IgD-negative memory B cell (primary cell): ENCODE results near the gene ARHGAP8. TPM values are rescaled to one million over a fixed set of nuclear protein-coding genes. Genes with fewer than 3 reads are reported as not detected.
A peak's percentile ranks its signal among the peaks of the same experiment; 100 is the strongest.
"Not testable (repeated sequence)": the region's sequence is repeated elsewhere in the genome, so short reads cannot be mapped to it uniquely, and the experiment has no call there.

ENCODE experiments used
- H3K27ac Mint-ChIP-seq, 3 donors: one replicate each; pipeline ENCODE4 v1.8.0; 2020 to 2022; ENCODE audit warnings: mild to moderate bottlenecking in 3 of 3, mixed read lengths in 3 of 3, moderate library complexity in 1 of 3
- H3K27me3 Mint-ChIP-seq: one replicate; pipeline ENCODE4 v1.8.0; 2021; ENCODE audit warnings: mixed read lengths
- H3K36me3 Mint-ChIP-seq: one replicate; pipeline ENCODE4 v1.8.0; 2020; ENCODE audit warnings: mild to moderate bottlenecking, mixed read lengths
- H3K4me1 Mint-ChIP-seq, 3 donors: one replicate each; pipeline ENCODE4 v1.8.0; 2020 to 2022; ENCODE audit warnings: mixed read lengths in 3 of 3, mild to moderate bottlenecking in 1 of 3
- H3K4me3 Mint-ChIP-seq, 4 donors: one replicate each; pipeline ENCODE4 v1.8.0; 2020 to 2022; ENCODE audit warnings: mild to moderate bottlenecking in 4 of 4, mixed read lengths in 4 of 4, moderate library complexity in 3 of 4
- H3K9me3 Mint-ChIP-seq, 3 donors: one replicate each; pipeline ENCODE4 v1.8.0; 2020 to 2021; ENCODE audit warnings: mixed read lengths in 3 of 3, mild to moderate bottlenecking in 1 of 3
- polyA plus RNA-seq: library from polyadenylated mRNA; unstranded; fragments of 300-500 nt; fragmentation: Illumina TruSeq; gene quantifications from one replicate; pipeline ENCODE4 v1.2.3, GENCODE V29; 2021

Gene ARHGAP8
- polyA plus RNA-seq, 1 donor from 2014 or later = not detected

GRCh38 chr22:44731357-44731970 is 20.9 kb upstream of the ARHGAP8 start:
- Mint-ChIP-seq H3K27ac (peak overlapping the region in 1 of 3 donors; percentile 9), H3K4me1 (peaks cover 0 to 5% (median 0%) of the 10 kb centered on the region in 3 donors), H3K36me3 (no peaks in the 10 kb centered on the region), H3K27me3 (no peaks in the 10 kb centered on the region), H3K9me3 (no peaks in the 10 kb centered on the region), H3K4me3 (no peak overlapping the region)

GRCh38 chr22:44732017-44732561 is 20.3 kb upstream of the ARHGAP8 start:
- Mint-ChIP-seq H3K27me3 (no peaks in the 10 kb centered on the region), H3K9me3 (no peaks in the 10 kb centered on the region), H3K36me3 (no peaks in the 10 kb centered on the region), H3K4me3 (no peak overlapping the region), H3K4me1 (peaks cover 0 to 5% (median 0%) of the 10 kb centered on the region in 3 donors), H3K27ac (no peak overlapping the region)

GRCh38 chr22:44732661-44733060 is 19.7 kb upstream of the ARHGAP8 start:
- Mint-ChIP-seq H3K36me3 (no peaks in the 10 kb centered on the region), H3K9me3 (no peaks in the 10 kb centered on the region), H3K4me3 (no peak overlapping the region), H3K4me1 (peaks cover 0 to 5% (median 0%) of the 10 kb centered on the region in 3 donors), H3K27me3 (no peaks in the 10 kb centered on the region), H3K27ac (no peak overlapping the region)

- no peak overlapping the region for H3K4me3 Mint-ChIP-seq
- peaks cover 0 to 5% (median 0%) of the 10 kb centered on the region in 3 donors for H3K4me1 Mint-ChIP-seq
- no peaks in the 10 kb centered on the region for H3K27me3 Mint-ChIP-seq
- peaks cover 0 to under 1% (median 0%) of the 10 kb centered on the region in 3 donors for H3K9me3 Mint-ChIP-seq
- no peaks in the 10 kb centered on the region for H3K36me3 Mint-ChIP-seq
- H3K27ac Mint-ChIP-seq = no peak overlapping the region
Observed at GRCh38 chr22:44733426-44734106, 18.8 kb upstream of the ARHGAP8 start.

GRCh38 chr22:44734278-44734677 is 18.1 kb upstream of the ARHGAP8 start:
- Mint-ChIP-seq H3K4me1 (peaks cover 0 to 5% (median 0%) of the 10 kb centered on the region in 3 donors), H3K9me3 (peaks cover 0 to 3% (median 0%) of the 10 kb centered on the region in 3 donors), H3K4me3 (no peak overlapping the region), H3K36me3 (no peaks in the 10 kb centered on the region), H3K27ac (no peak overlapping the region), H3K27me3 (no peaks in the 10 kb centered on the region)

- H3K4me1 Mint-ChIP-seq = peaks cover 0 to 5% (median 0%) of the 10 kb centered on the region in 3 donors
- H3K27ac Mint-ChIP-seq = no peak overlapping the region
- H3K36me3 Mint-ChIP-seq = no peaks in the 10 kb centered on the region
- H3K27me3 Mint-ChIP-seq = no peaks in the 10 kb centered on the region
- peak overlapping the region in 1 of 4 donors; percentile 60 for H3K4me3 Mint-ChIP-seq
- H3K9me3 Mint-ChIP-seq = peaks cover 0 to 3% (median 0%) of the 10 kb centered on the region in 3 donors
Observed at GRCh38 chr22:44734801-44735517, 17.4 kb upstream of the ARHGAP8 start.

DNA sequence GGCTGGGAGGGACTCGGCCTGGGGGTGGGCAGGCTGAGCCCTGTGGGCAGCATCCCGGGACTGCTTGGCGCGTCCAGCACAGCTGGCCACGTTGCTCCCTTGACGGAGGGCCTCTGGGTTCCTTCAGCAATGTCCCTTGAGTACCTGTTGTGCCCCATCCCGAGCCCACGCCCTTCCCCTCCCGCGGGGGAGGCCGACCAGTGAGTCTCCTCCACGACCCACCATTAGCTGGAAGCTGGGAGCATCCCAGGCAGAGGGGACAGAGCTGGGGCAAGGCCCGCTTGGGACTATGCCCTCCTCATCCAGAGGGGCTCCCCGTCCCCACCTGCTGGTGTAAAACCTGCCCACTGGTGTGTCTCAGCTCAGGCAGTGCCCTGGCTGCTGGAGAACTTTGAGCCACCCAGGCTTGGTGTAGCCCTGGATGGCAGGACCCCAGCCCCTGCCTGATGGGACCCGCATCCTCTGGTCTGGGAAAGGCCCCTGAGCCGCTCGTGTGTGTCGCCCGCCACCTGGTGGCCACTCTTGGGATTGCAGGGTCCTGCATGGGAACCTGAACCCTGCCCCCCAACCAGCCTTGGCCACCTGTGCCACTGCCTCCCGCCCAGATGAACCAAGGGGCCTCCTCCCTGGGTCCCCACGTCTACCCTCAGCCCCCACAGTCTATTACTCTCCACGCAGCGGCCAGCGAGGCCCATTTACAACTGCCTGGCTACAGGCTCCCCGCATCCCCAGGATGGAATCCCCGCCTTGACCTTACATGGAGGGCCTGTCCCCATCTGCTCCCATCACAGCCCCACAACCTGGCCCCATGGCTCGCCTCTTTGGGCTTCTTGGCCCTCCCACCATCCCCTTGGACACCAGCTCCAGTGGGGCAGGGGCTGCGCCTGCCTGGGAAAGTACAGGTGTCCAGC is 16.6 kb upstream of the ARHGAP8 start:
- Mint-ChIP-seq H3K9me3 (peaks cover 0 to 3% (median 0%) of the 10 kb centered on the region in 3 donors), H3K36me3 (no peaks in the 10 kb centered on the region), H3K27ac (peak overlapping the region in 1 of 3 donors; percentile 64), H3K4me1 (peaks cover 0 to 4% (median 0%) of the 10 kb centered on the region in 3 donors), H3K4me3 (no peak overlapping the region), H3K27me3 (no peaks in the 10 kb centered on the region)

- Mint-ChIP-seq H3K27ac (no peak overlapping the region), H3K4me3 (no peak overlapping the region), H3K36me3 (no peaks in the 10 kb centered on the region), H3K27me3 (no peaks in the 10 kb centered on the region), H3K9me3 (peaks cover 0 to 3% (median 0%) of the 10 kb centered on the region in 3 donors), H3K4me1 (peaks cover 0 to 3% (median 0%) of the 10 kb centered on the region in 3 donors)
Observed at GRCh38 chr22:44736581-44737405, 15.6 kb upstream of the ARHGAP8 start.

DNA sequence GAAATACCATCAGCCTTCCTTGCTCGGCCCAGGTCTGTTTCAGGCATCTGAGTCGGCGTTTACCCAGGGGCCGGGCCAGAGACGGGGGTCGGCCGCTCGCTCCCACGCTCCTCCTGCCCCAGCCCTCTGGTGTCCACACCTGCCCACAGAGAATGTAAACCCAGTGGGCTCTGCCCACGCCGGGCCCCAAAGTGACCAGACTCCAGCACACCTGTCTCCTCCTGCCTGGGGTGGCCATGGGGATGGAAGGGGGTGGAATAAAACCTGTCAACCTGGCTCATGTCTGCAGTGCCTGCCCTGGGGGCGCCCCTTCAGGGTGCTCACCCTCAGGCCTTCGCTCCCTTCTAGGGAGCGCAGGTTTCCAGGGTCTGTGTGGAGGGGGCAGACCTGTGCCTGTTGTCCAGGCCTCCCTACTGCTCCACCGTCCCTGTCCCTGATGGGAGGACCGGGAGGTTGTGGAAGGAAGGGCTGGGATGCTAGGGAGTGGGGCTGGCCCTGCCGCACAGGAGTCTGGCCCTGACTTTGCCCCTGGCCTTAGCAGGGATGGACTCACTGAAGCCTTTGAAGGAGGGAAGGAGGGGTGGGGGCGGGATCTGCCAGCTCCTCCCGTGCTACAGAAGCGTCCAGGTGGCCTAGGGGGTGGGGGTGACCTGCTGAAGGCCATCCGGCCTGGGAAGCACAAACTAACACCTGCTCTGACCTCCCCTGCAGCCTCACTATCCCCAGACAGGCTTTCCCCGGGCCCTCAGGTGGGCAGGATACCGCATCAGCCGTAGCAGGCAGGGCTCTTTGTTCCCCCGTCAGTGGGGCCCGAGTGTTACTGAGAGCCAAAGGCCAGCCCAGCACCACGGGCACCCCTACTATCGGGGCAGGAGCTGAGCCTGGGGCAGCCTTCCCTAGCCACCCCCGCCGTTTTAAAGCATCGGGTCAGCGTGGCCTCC is 14.7 kb upstream of the ARHGAP8 start:
- Mint-ChIP-seq H3K36me3 (no peaks in the 10 kb centered on the region), H3K27me3 (peaks cover 3% of the 10 kb centered on the region), H3K4me1 (peaks cover 0 to 3% (median 0%) of the 10 kb centered on the region in 3 donors), H3K27ac (no peak overlapping the region), H3K9me3 (peaks cover 0 to 5% (median 0%) of the 10 kb centered on the region in 3 donors), H3K4me3 (no peak overlapping the region)

DNA sequence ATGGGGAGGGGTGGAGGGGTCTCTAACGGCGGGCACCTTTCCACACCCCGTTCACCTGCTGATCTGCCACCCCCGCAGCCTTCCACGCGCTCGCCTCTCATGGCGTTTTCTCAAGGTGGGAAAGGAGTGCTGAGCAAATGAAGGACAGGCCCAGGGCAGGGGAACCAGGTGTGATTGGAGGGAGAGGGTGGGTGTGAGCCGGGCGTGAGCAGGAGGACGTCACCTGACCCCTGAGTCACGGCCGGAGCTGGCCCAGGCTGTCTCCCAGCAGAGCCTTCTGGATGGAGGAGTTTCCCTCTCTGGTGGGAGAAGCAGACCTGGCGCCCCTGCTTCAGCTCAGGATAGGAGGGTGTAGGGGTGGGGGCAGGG is 14.0 kb upstream of the ARHGAP8 start:
- Mint-ChIP-seq H3K4me1 (peaks cover 0 to 3% (median 0%) of the 10 kb centered on the region in 3 donors), H3K36me3 (no peaks in the 10 kb centered on the region), H3K4me3 (no peak overlapping the region)

GRCh38 chr22:44739024-44739423 is 13.4 kb upstream of the ARHGAP8 start:
- Mint-ChIP-seq H3K27me3 (peaks cover 3% of the 10 kb centered on the region), H3K27ac (no peak overlapping the region), H3K4me3 (no peak overlapping the region), H3K4me1 (peaks cover 0 to 3% (median 0%) of the 10 kb centered on the region in 3 donors), H3K36me3 (no peaks in the 10 kb centered on the region), H3K9me3 (peaks cover 0 to 5% (median 0%) of the 10 kb centered on the region in 3 donors)

More for the DNA sequence above, 14.0 kb upstream of the ARHGAP8 start:
- Mint-ChIP-seq H3K9me3 (peaks cover 0 to 5% (median 0%) of the 10 kb centered on the region in 3 donors), H3K27ac (no peak overlapping the region), H3K27me3 (peaks cover 3% of the 10 kb centered on the region)

DNA sequence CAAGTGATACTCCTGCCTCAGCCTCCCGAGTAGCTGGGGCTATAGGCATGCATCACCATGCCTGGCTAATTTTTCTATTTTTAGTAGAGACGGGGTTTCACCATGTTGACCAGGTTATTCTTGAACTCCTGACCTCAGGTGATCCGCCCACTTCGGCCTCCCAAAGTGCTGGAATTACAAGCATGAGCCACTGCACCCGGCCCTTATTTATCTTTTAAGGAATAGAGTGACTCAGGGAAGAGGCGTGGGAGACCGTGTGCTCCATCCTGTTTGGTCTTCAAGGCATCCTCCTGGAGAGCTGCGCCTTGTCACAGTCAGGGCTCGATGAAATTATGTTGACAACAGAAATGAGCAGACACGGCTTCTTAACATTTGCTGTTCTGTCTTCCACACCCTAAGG is 12.7 kb upstream of the ARHGAP8 start:
- not testable (repeated sequence) for H3K9me3 Mint-ChIP-seq, H3K27me3 Mint-ChIP-seq, H3K4me3 Mint-ChIP-seq, H3K27ac Mint-ChIP-seq, H3K4me1 Mint-ChIP-seq, H3K36me3 Mint-ChIP-seq

- H3K4me1 Mint-ChIP-seq = peaks cover 0 to 3% (median 0%) of the 10 kb centered on the region in 3 donors
- H3K9me3 Mint-ChIP-seq = peaks cover 0 to 5% (median 0%) of the 10 kb centered on the region in 3 donors
- no peak overlapping the region for H3K27ac Mint-ChIP-seq
- H3K27me3 Mint-ChIP-seq = peaks cover 3% of the 10 kb centered on the region
- H3K4me3 Mint-ChIP-seq = no peak overlapping the region
- no peaks in the 10 kb centered on the region for H3K36me3 Mint-ChIP-seq
Observed at GRCh38 chr22:44740307-44740706, 12.1 kb upstream of the ARHGAP8 start.
